Fibroblast of mammary gland (primary cell): Measurements from ENCODE around the gene LGALSL.

ENCODE experiments used
- DNase-seq: peaks from one replicate; pipeline ENCODE4 v3.0.0-alpha.2; 2010; ENCODE audit warnings: low read depth
- H3K4me3 ChIP-seq: 2 replicates; pipeline ENCODE4 v1.5.1; 2011; ENCODE audit warnings: low read depth, mild to moderate bottlenecking, low read length, moderate library complexity; ENCODE audit not compliant: control insufficient read depth
- CTCF ChIP-seq: conservative IDR thresholded peaks from 2 replicates; pipeline ENCODE4 v1.5.1; 2011; ENCODE audit warnings: low read depth, low read length, inconsistent platforms; ENCODE audit not compliant: control insufficient read depth, insufficient read depth

LGALSL gene

GRCh38 chr2:64474121-64474571, 20.2 kb downstream of the LGALSL start:
- no peak for TF ChIP-seq CTCF
- DNase-seq, result no peak
- H3K4me3 ChIP-seq, result no peak overlapping the region

- no peak overlapping the region for H3K4me3 ChIP-seq
- no peak for DNase-seq
- no peak for TF ChIP-seq CTCF
Observed at GRCh38 chr2:64474636-64475035, 20.7 kb downstream of the LGALSL start.

GRCh38 chr2:64477037-64477436, 23.1 kb downstream of the LGALSL start:
- no peak overlapping the region for H3K4me3 ChIP-seq
- DNase-seq, result no peak
- TF ChIP-seq CTCF, result no peak

- no peak for TF ChIP-seq CTCF
- no peak for DNase-seq
- no peak overlapping the region for H3K4me3 ChIP-seq
Observed at GRCh38 chr2:64477979-64478378, 24.0 kb downstream of the LGALSL start.

GRCh38 chr2:64478502-64479230, 24.7 kb downstream of the LGALSL start:
- DNase-seq, result no peak
- H3K4me3 ChIP-seq, result no peak overlapping the region
- TF ChIP-seq CTCF, result no peak

- DNase-seq, result no peak
- no peak overlapping the region for H3K4me3 ChIP-seq
- no peak for TF ChIP-seq CTCF
Observed at GRCh38 chr2:64479259-64480117, 25.5 kb downstream of the LGALSL start.
